GM23338 (cell line): ENCODE measurements around the gene CYS1. TPM values are rescaled to one million over a fixed set of nuclear protein-coding genes. Genes with fewer than 3 reads are reported as not detected.

Experiments
- ATAC-seq: fragments of 200-7000 bp; cut with Tn5 transposase; 3 replicates; pipeline ENCODE4 v1.9.1; 2020
- DNase-seq: peaks from one replicate; pipeline ENCODE4 v3.0.0-alpha.2; 2015; ENCODE audit warnings: low spot score
- H2AFZ ChIP-seq: fragments of 200-600 bp; sonication (generic); 2 replicates; pipeline ENCODE4 v1.8.0; 2016; ENCODE audit warnings: antibody characterized with exemption, mild to moderate bottlenecking, moderate library complexity
- H3F3A ChIP-seq: fragments of 200-600 bp; sonication (generic); replicated peaks from 2 replicates; pipeline ENCODE4 v1.8.0; 2017; ENCODE audit warnings: antibody characterized with exemption, mixed run types, low read depth
- H3K27ac ChIP-seq: fragments of 200-600 bp; sonication (generic); 2 replicates; pipeline ENCODE4 v1.6.1; 2016; ENCODE audit warnings: low read depth
- H3K27me3 ChIP-seq: fragments of 200-600 bp; sonication (generic); 2 replicates; pipeline ENCODE4 v1.8.0; 2016; ENCODE audit warnings: mild to moderate bottlenecking, mixed run types, moderate library complexity; ENCODE audit not compliant: insufficient read depth
- H3K36me3 ChIP-seq: fragments of 200-600 bp; sonication (generic); 2 replicates; pipeline ENCODE4 v1.8.0; 2016; ENCODE audit warnings: mild to moderate bottlenecking; ENCODE audit not compliant: insufficient read depth
- H3K4me1 ChIP-seq: fragments of 200-600 bp; sonication (generic); 2 replicates; pipeline ENCODE4 v1.8.0; 2016; ENCODE audit warnings: mild to moderate bottlenecking, moderate library complexity; ENCODE audit not compliant: insufficient read depth
- H3K4me2 ChIP-seq: fragments of 200-600 bp; sonication (generic); 2 replicates; pipeline ENCODE4 v1.7.1; 2017; ENCODE audit warnings: mixed run types
- H3K4me3 ChIP-seq: fragments of 200-600 bp; sonication (generic); 2 replicates; pipeline ENCODE4 v1.6.1; 2016; ENCODE audit warnings: mixed run types
- H3K79me2 ChIP-seq: fragments of 200-600 bp; sonication (generic); replicated peaks from 2 replicates; pipeline ENCODE4 v1.8.0; 2017; ENCODE audit warnings: mild to moderate bottlenecking; ENCODE audit not compliant: insufficient read depth
- H3K9me2 ChIP-seq: fragments of 200-600 bp; sonication (generic); 2 replicates; pipeline ENCODE4 v1.8.0; 2017; ENCODE audit not compliant: insufficient read depth
- H4K20me1 ChIP-seq: fragments of 200-600 bp; sonication (generic); replicated peaks from 2 replicates; pipeline ENCODE4 v1.8.0; 2017; ENCODE audit warnings: mild to moderate bottlenecking; ENCODE audit not compliant: insufficient read depth
- H3K27ac Mint-ChIP-seq: 2 replicates; pipeline ENCODE4 v1.8.0; 2020; ENCODE audit warnings: inconsistent platforms, mild to moderate bottlenecking, moderate library complexity, mixed read lengths
- H3K27me3 Mint-ChIP-seq: 3 replicates; pipeline ENCODE4 v1.8.0; 2022; ENCODE audit warnings: low read depth, mild to moderate bottlenecking, moderate library complexity, mixed read lengths, inconsistent platforms; ENCODE audit not compliant: insufficient read depth, poor library complexity
- H3K36me3 Mint-ChIP-seq: 3 replicates; pipeline ENCODE4 v1.8.0; 2021; ENCODE audit warnings: low read depth, mild to moderate bottlenecking, inconsistent platforms, moderate library complexity, mixed read lengths
- H3K4me1 Mint-ChIP-seq: 3 replicates; pipeline ENCODE4 v1.8.0; 2020; ENCODE audit warnings: mild to moderate bottlenecking, inconsistent platforms, mixed read lengths
- H3K4me3 Mint-ChIP-seq: 3 replicates; pipeline ENCODE4 v1.8.0; 2021; ENCODE audit warnings: moderate library complexity, mild to moderate bottlenecking, inconsistent platforms, mixed read lengths
- H3K9me3 Mint-ChIP-seq: 3 replicates; pipeline ENCODE4 v1.8.0; 2020; ENCODE audit warnings: moderate library complexity, mild to moderate bottlenecking, inconsistent platforms, mixed read lengths
- CREB1 ChIP-seq: fragments of 250-450 bp; sonication (Bioruptor Pico); IDR thresholded peaks from 2 replicates; pipeline ENCODE4 v1.5.0; 2020; ENCODE audit warnings: low read depth, mild to moderate bottlenecking, moderate library complexity
- CTCF ChIP-seq, 2 experiments: fragments of 200-600 bp in 1 of 2; sonication (generic) in 1 of 2; conservative IDR thresholded peaks; 2 replicates each; pipeline versions ENCODE4 v1.5.1 to v1.6.1; 2016 to 2017; ENCODE audit warnings: antibody characterized with exemption in 2 of 2, low read depth in 2 of 2, mild to moderate bottlenecking in 2 of 2, moderate library complexity in 1 of 2
- EZH2 ChIP-seq: fragments of 200-600 bp; sonication (generic); IDR thresholded peaks from one replicate; pipeline ENCODE4 v1.8.0; 2017; ENCODE audit warnings: antibody characterized with exemption, mild to moderate bottlenecking, low read depth; ENCODE audit not compliant: unreplicated experiment
- EZH2phosphoT487 ChIP-seq: fragments of 200-600 bp; sonication (generic); IDR thresholded peaks from one replicate; pipeline ENCODE4 v1.8.1; 2018; ENCODE audit warnings: antibody characterized with exemption; ENCODE audit not compliant: unreplicated experiment
- JUNB ChIP-seq: IDR thresholded peaks from one replicate; pipeline ENCODE4 v1.6.1; 2016; ENCODE audit warnings: antibody characterized with exemption; ENCODE audit not compliant: unreplicated experiment
- NANOG ChIP-seq: IDR thresholded peaks from 2 replicates; pipeline ENCODE4 v1.6.1; 2016; ENCODE audit warnings: antibody characterized with exemption, borderline replicate concordance
- POLR2AphosphoS5 ChIP-seq: IDR thresholded peaks from 2 replicates; pipeline ENCODE4 v1.6.1; 2016; ENCODE audit warnings: antibody characterized with exemption, low read depth
- REST ChIP-seq: IDR thresholded peaks from one replicate; pipeline ENCODE4 v1.6.1; 2018; ENCODE audit warnings: antibody characterized with exemption; ENCODE audit not compliant: unreplicated experiment
- STAT1 ChIP-seq: IDR thresholded peaks from one replicate; pipeline ENCODE4 v1.6.1; 2016; ENCODE audit warnings: antibody characterized with exemption; ENCODE audit not compliant: unreplicated experiment
- ZNF114 ChIP-seq: fragments of 250-450 bp; sonication (Bioruptor Pico); IDR thresholded peaks from 2 replicates; pipeline ENCODE4 v1.5.0; 2020; ENCODE audit warnings: mild to moderate bottlenecking, moderate library complexity
- ZNF331 ChIP-seq: fragments of 250-450 bp; sonication (Bioruptor Pico); IDR thresholded peaks from 2 replicates; pipeline ENCODE4 v1.5.0; 2020; ENCODE audit warnings: low read depth, mild to moderate bottlenecking, moderate library complexity
- polyA plus RNA-seq: library from polyadenylated mRNA; unstranded; fragments of >200 nt; fragmentation: Nextera tagmentation; extraction: Ambion mirVana; gene quantifications from 2 replicates; pipeline ENCODE4 v1.2.1, GENCODE V29; 2016
- total RNA-seq: library from RNA; depleted of rRNA; stranded (reverse); fragments of >200 nt; shearing (Covaris generic); gene quantifications from 2 replicates; pipeline ENCODE4 v1.2.3, GENCODE V29; 2014
- TF ChIP-seq, protein P1 (sequence below): IDR thresholded peaks from 2 replicates; pipeline ENCODE4 v1.6.1; 2016; ENCODE audit warnings: antibody characterized with exemption
- TF ChIP-seq, protein P2 (sequence below): fragments of 250-450 bp; sonication (Bioruptor Pico); IDR thresholded peaks from 2 replicates; pipeline ENCODE4 v1.5.0; 2020; ENCODE audit warnings: mild to moderate bottlenecking, moderate library complexity

Gene CYS1
- total and polyA plus RNA-seq, 2 experiments from 2014 or later, result 0.31 to 0.32 TPM

DNA sequence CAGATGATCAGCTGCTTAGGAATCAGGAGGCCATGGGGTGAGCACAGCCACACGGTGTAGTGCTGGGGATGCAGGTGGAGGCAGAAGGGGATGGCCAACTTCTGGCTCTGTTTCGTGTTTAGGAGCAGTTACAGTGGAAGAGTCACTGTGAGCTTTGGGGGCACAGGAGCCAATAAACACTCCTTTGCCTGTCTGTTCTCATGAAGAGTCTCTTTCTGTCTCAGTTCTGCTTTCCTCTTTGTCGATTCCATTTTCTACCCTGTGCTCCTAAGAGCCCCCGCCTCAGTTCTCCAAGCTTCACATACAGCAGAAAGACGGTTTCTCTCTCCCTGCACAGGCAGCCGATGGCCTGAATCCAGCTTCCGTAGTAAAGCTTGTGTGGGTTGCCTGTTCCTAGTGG, 21.3 kb upstream of the CYS1 start:
- H3K36me3 Mint-ChIP-seq, result peaks cover 5% of the 10 kb centered on the region; the same call in 2 of the 3 replicates
- no peak overlapping the region for H3K4me3 Mint-ChIP-seq
- no peak overlapping the region for H2AFZ ChIP-seq
- H4K20me1 ChIP-seq, result no peaks in the 10 kb centered on the region
- TF ChIP-seq CREB1 (no peak), JUNB (no peak), ZNF114 (CRISPR knock-in tag) (no peak), STAT1 (no peak), EZH2phosphoT487 (no peak), ZNF331 (CRISPR knock-in tag) (no peak), REST (no peak), EZH2 (no peak), NANOG (no peak), CTCF (conservative IDR thresholded peaks at IDR 0.05; ENCODE audit: low read depth in 2 of 2) (no peak), POLR2AphosphoS5 (no peak)
- TF ChIP-seq, protein P1, sequence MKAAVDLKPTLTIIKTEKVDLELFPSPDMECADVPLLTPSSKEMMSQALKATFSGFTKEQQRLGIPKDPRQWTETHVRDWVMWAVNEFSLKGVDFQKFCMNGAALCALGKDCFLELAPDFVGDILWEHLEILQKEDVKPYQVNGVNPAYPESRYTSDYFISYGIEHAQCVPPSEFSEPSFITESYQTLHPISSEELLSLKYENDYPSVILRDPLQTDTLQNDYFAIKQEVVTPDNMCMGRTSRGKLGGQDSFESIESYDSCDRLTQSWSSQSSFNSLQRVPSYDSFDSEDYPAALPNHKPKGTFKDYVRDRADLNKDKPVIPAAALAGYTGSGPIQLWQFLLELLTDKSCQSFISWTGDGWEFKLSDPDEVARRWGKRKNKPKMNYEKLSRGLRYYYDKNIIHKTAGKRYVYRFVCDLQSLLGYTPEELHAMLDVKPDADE, result no peak
- TF ChIP-seq, protein P2, sequence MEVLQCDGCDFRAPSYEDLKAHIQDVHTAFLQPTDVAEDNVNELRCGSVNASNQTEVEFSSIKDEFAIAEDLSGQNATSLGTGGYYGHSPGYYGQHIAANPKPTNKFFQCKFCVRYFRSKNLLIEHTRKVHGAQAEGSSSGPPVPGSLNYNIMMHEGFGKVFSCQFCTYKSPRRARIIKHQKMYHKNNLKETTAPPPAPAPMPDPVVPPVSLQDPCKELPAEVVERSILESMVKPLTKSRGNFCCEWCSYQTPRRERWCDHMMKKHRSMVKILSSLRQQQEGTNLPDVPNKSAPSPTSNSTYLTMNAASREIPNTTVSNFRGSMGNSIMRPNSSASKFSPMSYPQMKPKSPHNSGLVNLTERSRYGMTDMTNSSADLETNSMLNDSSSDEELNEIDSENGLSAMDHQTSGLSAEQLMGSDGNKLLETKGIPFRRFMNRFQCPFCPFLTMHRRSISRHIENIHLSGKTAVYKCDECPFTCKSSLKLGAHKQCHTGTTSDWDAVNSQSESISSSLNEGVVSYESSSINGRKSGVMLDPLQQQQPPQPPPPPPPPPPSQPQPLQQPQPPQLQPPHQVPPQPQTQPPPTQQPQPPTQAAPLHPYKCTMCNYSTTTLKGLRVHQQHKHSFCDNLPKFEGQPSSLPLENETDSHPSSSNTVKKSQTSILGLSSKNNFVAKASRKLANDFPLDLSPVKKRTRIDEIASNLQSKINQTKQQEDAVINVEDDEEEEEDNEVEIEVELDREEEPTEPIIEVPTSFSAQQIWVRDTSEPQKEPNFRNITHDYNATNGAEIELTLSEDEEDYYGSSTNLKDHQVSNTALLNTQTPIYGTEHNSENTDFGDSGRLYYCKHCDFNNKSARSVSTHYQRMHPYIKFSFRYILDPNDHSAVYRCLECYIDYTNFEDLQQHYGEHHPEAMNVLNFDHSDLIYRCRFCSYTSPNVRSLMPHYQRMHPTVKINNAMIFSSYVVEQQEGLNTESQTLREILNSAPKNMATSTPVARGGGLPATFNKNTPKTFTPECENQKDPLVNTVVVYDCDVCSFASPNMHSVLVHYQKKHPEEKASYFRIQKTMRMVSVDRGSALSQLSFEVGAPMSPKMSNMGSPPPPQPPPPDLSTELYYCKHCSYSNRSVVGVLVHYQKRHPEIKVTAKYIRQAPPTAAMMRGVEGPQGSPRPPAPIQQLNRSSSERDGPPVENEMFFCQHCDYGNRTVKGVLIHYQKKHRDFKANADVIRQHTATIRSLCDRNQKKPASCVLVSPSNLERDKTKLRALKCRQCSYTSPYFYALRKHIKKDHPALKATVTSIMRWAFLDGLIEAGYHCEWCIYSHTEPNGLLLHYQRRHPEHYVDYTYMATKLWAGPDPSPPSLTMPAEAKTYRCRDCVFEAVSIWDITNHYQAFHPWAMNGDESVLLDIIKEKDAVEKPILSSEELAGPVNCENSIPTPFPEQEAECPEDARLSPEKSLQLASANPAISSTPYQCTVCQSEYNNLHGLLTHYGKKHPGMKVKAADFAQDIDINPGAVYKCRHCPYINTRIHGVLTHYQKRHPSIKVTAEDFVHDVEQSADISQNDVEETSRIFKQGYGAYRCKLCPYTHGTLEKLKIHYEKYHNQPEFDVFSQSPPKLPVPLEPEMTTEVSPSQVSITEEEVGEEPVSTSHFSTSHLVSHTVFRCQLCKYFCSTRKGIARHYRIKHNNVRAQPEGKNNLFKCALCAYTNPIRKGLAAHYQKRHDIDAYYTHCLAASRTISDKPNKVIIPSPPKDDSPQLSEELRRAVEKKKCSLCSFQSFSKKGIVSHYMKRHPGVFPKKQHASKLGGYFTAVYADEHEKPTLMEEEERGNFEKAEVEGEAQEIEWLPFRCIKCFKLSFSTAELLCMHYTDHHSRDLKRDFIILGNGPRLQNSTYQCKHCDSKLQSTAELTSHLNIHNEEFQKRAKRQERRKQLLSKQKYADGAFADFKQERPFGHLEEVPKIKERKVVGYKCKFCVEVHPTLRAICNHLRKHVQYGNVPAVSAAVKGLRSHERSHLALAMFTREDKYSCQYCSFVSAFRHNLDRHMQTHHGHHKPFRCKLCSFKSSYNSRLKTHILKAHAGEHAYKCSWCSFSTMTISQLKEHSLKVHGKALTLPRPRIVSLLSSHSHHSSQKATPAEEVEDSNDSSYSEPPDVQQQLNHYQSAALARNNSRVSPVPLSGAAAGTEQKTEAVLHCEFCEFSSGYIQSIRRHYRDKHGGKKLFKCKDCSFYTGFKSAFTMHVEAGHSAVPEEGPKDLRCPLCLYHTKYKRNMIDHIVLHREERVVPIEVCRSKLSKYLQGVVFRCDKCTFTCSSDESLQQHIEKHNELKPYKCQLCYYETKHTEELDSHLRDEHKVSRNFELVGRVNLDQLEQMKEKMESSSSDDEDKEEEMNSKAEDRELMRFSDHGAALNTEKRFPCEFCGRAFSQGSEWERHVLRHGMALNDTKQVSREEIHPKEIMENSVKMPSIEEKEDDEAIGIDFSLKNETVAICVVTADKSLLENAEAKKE (CRISPR knock-in tag), result no peak
- peaks cover 15% of the 10 kb centered on the region for H3K27me3 Mint-ChIP-seq
- H3K9me3 Mint-ChIP-seq, result peaks cover 13% of the 10 kb centered on the region
- H3K79me2 ChIP-seq, result no peaks in the 10 kb centered on the region
- DNase-seq, result no peak
- no peak overlapping the region for H3K4me3 ChIP-seq
- no peak for ATAC-seq
- no peak overlapping the region for H3K4me2 ChIP-seq
- H3K27ac Mint-ChIP-seq, result no peak overlapping the region
- no peaks in the 10 kb centered on the region for H3K27me3 ChIP-seq
- H3K4me1 ChIP-seq, result no peaks in the 10 kb centered on the region
- peaks cover 12% of the 10 kb centered on the region for H3K4me1 Mint-ChIP-seq
- no peak overlapping the region for H3K27ac ChIP-seq
- no peaks in the 10 kb centered on the region for H3K36me3 ChIP-seq
- H3K9me2 ChIP-seq, result no peaks in the 10 kb centered on the region
- no peaks in the 10 kb centered on the region for H3F3A ChIP-seq
